BLaER1 treated with 17β-estradiol and CSF1 and Interleukin-3, amounts not matched to agents 10 nM and 100 nM (cell line): ENCODE measurements around the gene INO80.

Source experiments
- H3K27ac ChIP-seq, 11 experiments: shearing (Covaris generic); formaldehyde crosslinking; 2 replicates each; pipeline ENCODE4 v1.8.1; 2022
- H3K27me3 ChIP-seq, 11 experiments: shearing (Covaris generic); formaldehyde crosslinking; 2 replicates each; pipeline ENCODE4 v1.8.1; 2022
- H3K36me3 ChIP-seq, 11 experiments: shearing (Covaris generic); formaldehyde crosslinking; 2 replicates each; pipeline ENCODE4 v1.8.1; 2022
- H3K4me1 ChIP-seq, 10 experiments: shearing (Covaris generic); formaldehyde crosslinking; 2 replicates each; pipeline ENCODE4 v1.8.1; 2022
- H3K4me2 ChIP-seq, 11 experiments: shearing (Covaris generic); formaldehyde crosslinking; 2 replicates each; pipeline ENCODE4 v1.8.1; 2022
- H3K4me3 ChIP-seq, 10 experiments: shearing (Covaris generic); formaldehyde crosslinking; 2 replicates each; pipeline ENCODE4 v1.8.1; 2022
- H3K9ac ChIP-seq, 11 experiments: shearing (Covaris generic); formaldehyde crosslinking; 2 replicates each; pipeline ENCODE4 v1.8.1; 2022
- H3K9me3 ChIP-seq, 11 experiments: shearing (Covaris generic); formaldehyde crosslinking; replicated peaks in 1 of 11; 2 replicates each; pipeline ENCODE4 v1.8.1; 2022
- H4K20me1 ChIP-seq, 11 experiments: shearing (Covaris generic); formaldehyde crosslinking; 2 replicates each; pipeline ENCODE4 v1.8.1; 2022
- Cebpa-rat ChIP-seq, 11 experiments: shearing (Covaris generic); IDR thresholded peaks; 2 replicates each; pipeline ENCODE4 v1.8.1; 2022

INO80 gene

DNA sequence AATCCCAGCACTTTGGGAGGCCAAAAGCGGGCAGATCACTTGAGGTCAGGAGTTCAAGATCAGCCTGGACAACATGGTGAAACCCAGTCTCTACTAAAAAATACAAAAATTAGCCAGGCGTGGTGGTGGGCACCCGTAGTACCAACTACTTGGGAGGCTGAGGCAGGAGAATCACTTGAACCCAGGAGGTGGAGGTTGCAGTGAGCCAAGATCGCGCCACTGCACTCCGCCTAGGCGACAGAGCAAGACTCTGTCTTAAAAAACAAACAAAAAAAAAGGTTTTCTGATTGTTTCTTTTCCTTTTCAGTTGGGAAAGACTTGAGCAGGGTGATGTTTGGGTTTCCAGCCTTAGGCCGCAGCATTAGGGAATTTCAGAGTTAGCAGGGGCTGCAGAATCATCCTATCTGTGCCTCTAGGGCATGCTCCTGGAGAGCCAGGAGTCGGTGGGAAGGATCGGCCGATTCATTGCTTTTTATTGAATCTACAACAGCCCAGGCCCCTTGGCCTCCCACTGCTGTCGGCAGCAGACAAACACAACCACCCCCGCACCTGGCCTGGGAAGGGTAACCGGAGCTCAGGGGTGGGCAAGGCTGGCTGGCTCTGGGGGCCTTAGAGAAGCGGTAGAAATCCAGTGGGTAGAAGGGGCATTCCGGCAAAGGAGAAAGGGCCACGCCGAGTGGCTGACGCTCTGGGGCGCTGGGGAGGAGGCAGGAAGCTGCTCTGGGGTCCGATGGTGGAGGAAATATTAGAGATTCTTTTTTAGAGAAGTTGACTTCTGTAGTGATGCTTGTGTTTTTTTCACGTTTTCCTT, 156.5 kb downstream of the INO80 start:
- peaks cover 15 to 30% (median 22%) of the 10 kb centered on the region in 11 experiments; a peak in 21 of 22 replicates for H3K36me3 ChIP-seq
- H3K9me3 ChIP-seq, result peaks cover 0 to 5% (median 0%) of the 10 kb centered on the region in 11 experiments; a peak in 1 of 22 replicates
- peak overlapping the region in 1 of 11 experiments; percentile 62; a peak in 1 of 22 replicates for H3K9ac ChIP-seq
- H4K20me1 ChIP-seq, result peaks cover 0 to 55% (median 30%) of the 10 kb centered on the region in 11 experiments; a peak in 14 of 22 replicates
- peak overlapping the region in 4 of 11 experiments; percentile 3 to 48 (median 18); a peak in 3 of 22 replicates for H3K4me2 ChIP-seq
- H3K27me3 ChIP-seq, result no peaks in the 10 kb centered on the region
- H3K27ac ChIP-seq, result no peak overlapping the region
- no peak for TF ChIP-seq Cebpa-rat (IDR thresholded peaks at IDR 0.05)
- peaks cover 26 to 67% (median 41%) of the 10 kb centered on the region in 10 experiments for H3K4me1 ChIP-seq
- H3K4me3 ChIP-seq, result no peak overlapping the region

DNA sequence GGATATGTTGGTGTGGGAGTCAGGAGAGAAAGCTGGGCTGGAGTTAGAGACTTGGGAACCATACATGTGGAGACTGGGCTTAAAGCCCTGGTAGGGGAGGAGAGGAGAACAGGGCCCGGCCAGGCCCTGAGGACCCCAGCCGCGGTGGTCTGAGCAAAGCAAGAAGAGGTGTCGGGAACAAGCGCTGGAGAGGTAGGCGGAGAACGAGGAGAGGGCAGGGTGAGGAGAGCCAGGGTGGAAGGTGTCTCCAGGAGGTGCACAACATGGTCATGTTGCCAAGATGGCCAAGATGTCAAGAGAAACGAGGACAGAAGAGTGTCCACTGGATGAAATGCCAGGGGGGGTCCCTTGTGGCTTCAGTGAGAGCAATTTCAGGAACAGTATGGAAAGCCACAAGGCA, 157.4 kb downstream of the INO80 start:
- Histone ChIP-seq H3K9me3 (peaks cover 0 to 5% (median 0%) of the 10 kb centered on the region in 11 experiments; a peak in 1 of 22 replicates), H3K4me2 (peak overlapping the region in 4 of 11 experiments; percentile 3 to 97 (median 51); a peak in 5 of 22 replicates)

GRCh38 chr15:40958146-40958545, 157.9 kb downstream of the INO80 start:
- Histone ChIP-seq H3K4me1 (peaks cover 37 to 75% (median 53%) of the 10 kb centered on the region in 10 experiments), H3K9me3 (peaks cover 0 to 5% (median 0%) of the 10 kb centered on the region in 11 experiments; a peak in 1 of 22 replicates), H3K4me2 (peak overlapping the region in 3 of 11 experiments; percentile 12 to 97 (median 90); a peak in 4 of 22 replicates), H3K4me3 (no peak overlapping the region), H3K27ac (peak overlapping the region in 1 of 11 experiments; percentile 15; a peak in 2 of 22 replicates), H3K9ac (no peak overlapping the region), H3K36me3 (peaks cover 15 to 33% (median 22%) of the 10 kb centered on the region in 11 experiments; a peak in 21 of 22 replicates), H3K27me3 (no peaks in the 10 kb centered on the region), H4K20me1 (peaks cover 0 to 64% (median 30%) of the 10 kb centered on the region in 11 experiments; a peak in 14 of 22 replicates)
- TF ChIP-seq Cebpa-rat (IDR thresholded peaks at IDR 0.05), result no peak

More for the DNA sequence above, 157.4 kb downstream of the INO80 start:
- peaks cover 34 to 75% (median 49%) of the 10 kb centered on the region in 10 experiments for H3K4me1 ChIP-seq
- H3K9ac ChIP-seq, result 0 out of 22 replicates have a peak overlapping the region, but pooled peaks of 1 of the 11 experiments have one; percentile 16
- no peaks in the 10 kb centered on the region for H3K27me3 ChIP-seq
- H3K36me3 ChIP-seq, result peaks cover 15 to 33% (median 22%) of the 10 kb centered on the region in 11 experiments; a peak in 21 of 22 replicates
- peak overlapping the region in 1 of 11 experiments; percentile 15; a peak in 2 of 22 replicates for H3K27ac ChIP-seq
- TF ChIP-seq Cebpa-rat (IDR thresholded peaks at IDR 0.05), result no peak
- no peak overlapping the region for H3K4me3 ChIP-seq
- H4K20me1 ChIP-seq, result peaks cover 0 to 63% (median 30%) of the 10 kb centered on the region in 11 experiments; a peak in 14 of 22 replicates

GRCh38 chr15:40957581-40958051, 158.5 kb downstream of the INO80 start:
- Histone ChIP-seq H3K4me1 (peaks cover 39 to 77% (median 56%) of the 10 kb centered on the region in 10 experiments), H3K9ac (peak overlapping the region in 2 of 11 experiments; percentile 2 to 87; a peak in 3 of 22 replicates), H3K4me3 (no peak overlapping the region), H3K4me2 (peak overlapping the region in 5 of 11 experiments; percentile 0 to 97 (median 91); a peak in 6 of 22 replicates), H3K27me3 (no peaks in the 10 kb centered on the region), H3K9me3 (peaks cover 0 to 4% (median 0%) of the 10 kb centered on the region in 11 experiments; a peak in 1 of 22 replicates), H3K36me3 (peaks cover 15 to 33% (median 22%) of the 10 kb centered on the region in 11 experiments; a peak in 21 of 22 replicates), H4K20me1 (peaks cover 0 to 64% (median 30%) of the 10 kb centered on the region in 11 experiments; a peak in 14 of 22 replicates), H3K27ac (peak overlapping the region in 1 of 11 experiments; percentile 15; a peak in 2 of 22 replicates)
- TF ChIP-seq Cebpa-rat (IDR thresholded peaks at IDR 0.05), result no peak

- H4K20me1 ChIP-seq, result peaks cover 0 to 64% (median 30%) of the 10 kb centered on the region in 11 experiments; a peak in 14 of 22 replicates
- H3K4me3 ChIP-seq, result peak overlapping the region in 1 of 10 experiments; percentile 85; a peak in 1 of 20 replicates
- no peaks in the 10 kb centered on the region; a peak in 1 of 22 replicates for H3K9me3 ChIP-seq
- peak overlapping the region in 8 of 11 experiments; percentile 79 to 97 (median 92); a peak in 13 of 22 replicates for H3K4me2 ChIP-seq
- H3K36me3 ChIP-seq, result peaks cover 15 to 33% (median 22%) of the 10 kb centered on the region in 11 experiments; a peak in 21 of 22 replicates
- H3K27ac ChIP-seq, result peak overlapping the region in 2 of 11 experiments; percentile 3 to 24; a peak in 1 of 22 replicates
- peak overlapping the region in 4 of 11 experiments; percentile 2 to 89 (median 52); a peak in 3 of 22 replicates for H3K9ac ChIP-seq
- TF ChIP-seq Cebpa-rat (IDR thresholded peaks at IDR 0.05), result no peak
- H3K27me3 ChIP-seq, result no peaks in the 10 kb centered on the region
- peaks cover 44 to 82% (median 61%) of the 10 kb centered on the region in 10 experiments for H3K4me1 ChIP-seq
Observed at GRCh38 chr15:40957041-40957555, 159.0 kb downstream of the INO80 start.

DNA sequence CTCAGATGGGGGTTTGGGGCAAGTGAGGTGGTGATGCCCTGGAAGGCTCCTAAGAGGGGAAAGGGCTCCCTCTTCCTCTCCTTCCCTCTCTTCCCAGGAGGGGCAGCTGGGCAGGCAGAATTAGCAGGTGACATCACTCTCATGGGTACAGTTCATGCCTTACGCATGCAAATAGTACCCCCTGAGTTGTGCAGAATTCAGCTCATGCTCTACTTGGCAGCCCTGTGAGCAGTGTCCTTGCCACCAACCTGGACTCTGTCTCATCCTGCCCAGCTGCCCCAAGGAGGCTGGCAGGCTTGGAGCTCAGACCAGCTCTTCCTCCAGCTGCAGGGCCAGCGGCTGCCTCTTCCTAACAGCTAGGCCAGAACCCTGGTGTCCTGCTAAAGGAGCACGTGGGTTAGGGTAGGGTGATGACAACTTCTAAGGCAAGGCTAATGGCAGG, 159.5 kb downstream of the INO80 start:
- peak overlapping the region in 8 of 11 experiments; percentile 4 to 89 (median 34); a peak in 6 of 22 replicates for H3K9ac ChIP-seq
- H3K27ac ChIP-seq, result peak overlapping the region in 2 of 11 experiments; percentile 3 to 24; a peak in 1 of 22 replicates
- peaks cover 0 to 64% (median 30%) of the 10 kb centered on the region in 11 experiments; a peak in 14 of 22 replicates for H4K20me1 ChIP-seq
- H3K4me2 ChIP-seq, result peak overlapping the region; percentile 79 to 97 (median 91); a peak in 19 of 22 replicates
- peaks cover 49 to 87% (median 64%) of the 10 kb centered on the region in 10 experiments for H3K4me1 ChIP-seq
- no peak for TF ChIP-seq Cebpa-rat (IDR thresholded peaks at IDR 0.05)
- no peaks in the 10 kb centered on the region for H3K27me3 ChIP-seq
- no peaks in the 10 kb centered on the region for H3K9me3 ChIP-seq
- H3K4me3 ChIP-seq, result peak overlapping the region in 3 of 10 experiments; percentile 81 to 85 (median 81); a peak in 7 of 20 replicates
- H3K36me3 ChIP-seq, result peaks cover 15 to 33% (median 22%) of the 10 kb centered on the region in 11 experiments; a peak in 21 of 22 replicates

DNA sequence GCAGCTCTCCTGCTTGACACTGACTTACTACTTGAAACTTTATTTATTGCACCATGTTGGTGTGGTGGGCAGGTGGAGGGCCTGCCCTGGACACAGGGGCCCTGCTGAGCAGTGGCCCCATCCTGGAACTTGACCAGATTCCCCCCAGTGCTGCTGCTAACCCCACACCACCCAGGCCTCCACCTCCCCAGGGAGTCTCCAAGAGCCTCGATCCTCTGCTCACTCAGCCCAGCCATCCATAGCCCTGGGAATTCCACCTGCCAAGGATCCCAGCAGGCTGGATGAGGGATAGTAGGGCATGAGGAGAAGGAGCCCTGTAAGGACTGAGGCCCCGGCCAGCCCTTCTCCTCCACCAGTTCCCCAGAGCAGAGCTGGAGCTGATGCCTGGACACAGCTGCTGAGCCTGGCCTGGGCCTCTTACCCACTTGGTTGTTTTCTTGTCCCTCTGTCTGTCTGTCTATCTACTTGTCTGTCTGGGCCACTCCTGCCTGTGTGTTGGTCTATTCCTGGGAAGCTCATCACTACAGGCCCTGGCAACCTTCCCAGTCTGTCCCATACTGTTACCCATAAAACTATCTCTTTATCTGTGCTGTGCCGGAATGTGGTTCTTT, 160.0 kb downstream of the INO80 start:
- H3K27me3 ChIP-seq, result no peaks in the 10 kb centered on the region
- peak overlapping the region; percentile 79 to 97 (median 91) for H3K4me2 ChIP-seq
- H3K36me3 ChIP-seq, result peaks cover 15 to 33% (median 22%) of the 10 kb centered on the region in 11 experiments; a peak in 21 of 22 replicates
- H3K4me1 ChIP-seq, result peaks cover 49 to 87% (median 65%) of the 10 kb centered on the region in 10 experiments
- peak overlapping the region in 4 of 10 experiments; percentile 81 to 92 (median 83); a peak in 8 of 20 replicates for H3K4me3 ChIP-seq
- no peak for TF ChIP-seq Cebpa-rat (IDR thresholded peaks at IDR 0.05)
- H4K20me1 ChIP-seq, result peaks cover 0 to 64% (median 30%) of the 10 kb centered on the region in 11 experiments; a peak in 14 of 22 replicates
- peak overlapping the region in 1 of 11 experiments; percentile 4; a peak in 2 of 22 replicates for H3K27ac ChIP-seq
- peak overlapping the region in 8 of 11 experiments; percentile 4 to 89 (median 42); a peak in 10 of 22 replicates for H3K9ac ChIP-seq
- H3K9me3 ChIP-seq, result no peaks in the 10 kb centered on the region
